OCI-LY3 (cell line): ENCODE measurements around the gene DACT2.

ENCODE experiments used
- H2AFZ ChIP-seq: fragments of 200-600, 300-600 bp; shearing (Covaris generic); 2 replicates; pipeline ENCODE4 v1.6.0; 2014; ENCODE audit warnings: antibody characterized with exemption, low read depth, low read length
- H3K27ac ChIP-seq: fragments of 200-600, 300-600 bp; sonication (generic); 2 replicates; pipeline ENCODE4 v1.5.1; 2014; ENCODE audit warnings: mild to moderate bottlenecking, low read length, moderate library complexity, mixed read lengths
- H3K27me3 ChIP-seq: fragments of 200-600, 300-600 bp; sonication (generic); 2 replicates; pipeline ENCODE4 v1.6.1; 2014; ENCODE audit warnings: low read depth, low read length, mixed read lengths
- H3K36me3 ChIP-seq: fragments of 200-600, 300-600 bp; sonication (generic); replicated peaks from 2 replicates; pipeline ENCODE3; 2014; ENCODE audit warnings: low read depth, low read length, mixed read lengths
- H3K4me1 ChIP-seq: fragments of 300-600, 200-600 bp; sonication (generic); 2 replicates; pipeline ENCODE4 v1.6.1; 2014; ENCODE audit warnings: low read length, mixed read lengths
- H3K4me2 ChIP-seq: fragments of 200-600, 300-600 bp; sonication (generic); 2 replicates; pipeline ENCODE4 v1.6.1; 2014; ENCODE audit warnings: low read length, mixed read lengths
- H3K4me3 ChIP-seq: fragments of 300-600, 200-600 bp; sonication (generic); 2 replicates; pipeline ENCODE4 v1.5.1; 2014; ENCODE audit warnings: antibody characterized with exemption, mild to moderate bottlenecking, low read length, moderate library complexity
- H3K79me2 ChIP-seq: fragments of 300-600, 200-600 bp; shearing (Covaris generic); 2 replicates; pipeline ENCODE4 v1.6.1; 2014; ENCODE audit warnings: mild to moderate bottlenecking, low read length, mixed read lengths
- H3K9ac ChIP-seq: fragments of 300-600, 200-600 bp; shearing (Covaris generic); 2 replicates; pipeline ENCODE4 v1.6.0; 2014; ENCODE audit warnings: mild to moderate bottlenecking, low read length, moderate library complexity
- H3K9me3 ChIP-seq: fragments of 200-600, 300-600 bp; shearing (Covaris generic); 2 replicates; pipeline ENCODE4 v1.6.1; 2014; ENCODE audit warnings: low read length, mixed read lengths; ENCODE audit not compliant: insufficient read depth
- H4K20me1 ChIP-seq: fragments of 200-600, 300-600 bp; sonication (generic); 2 replicates; pipeline ENCODE4 v1.6.1; 2016; ENCODE audit warnings: low read length, mixed read lengths; ENCODE audit not compliant: insufficient read depth
- CTCF ChIP-seq: fragments of 200-600, 300-600 bp; sonication (generic); IDR thresholded peaks from 2 replicates; pipeline ENCODE4 v1.5.1; 2014; ENCODE audit warnings: antibody characterized with exemption, low read length, low read depth
- EZH2phosphoT487 ChIP-seq: fragments of 200-600 bp; shearing (Covaris generic); IDR thresholded peaks from 2 replicates; pipeline ENCODE4 v1.6.1; 2018; ENCODE audit warnings: antibody characterized with exemption, mixed run types, low read depth

The DACT2 gene

GRCh38 chr6:168348186-168348585 is 28.6 kb upstream of the DACT2 start:
- no peaks in the 10 kb centered on the region for H3K79me2 ChIP-seq
- no peak for TF ChIP-seq EZH2phosphoT487
- TF ChIP-seq CTCF: no peak
- H3K4me1 ChIP-seq: peaks cover 16% of the 10 kb centered on the region
- H3K9me3 ChIP-seq: no peaks in the 10 kb centered on the region
- H3K4me3 ChIP-seq: no peak overlapping the region
- H3K27ac ChIP-seq: no peak overlapping the region
- H2AFZ ChIP-seq: no peak overlapping the region
- H3K27me3 ChIP-seq: no peaks in the 10 kb centered on the region
- no peak overlapping the region for H3K4me2 ChIP-seq
- H3K36me3 ChIP-seq: no peaks in the 10 kb centered on the region
- H3K9ac ChIP-seq: no peak overlapping the region
- H4K20me1 ChIP-seq: no peaks in the 10 kb centered on the region

GRCh38 chr6:168347615-168348014 is 28.0 kb upstream of the DACT2 start:
- Histone ChIP-seq H4K20me1 (no peaks in the 10 kb centered on the region), H3K4me3 (no peak overlapping the region), H3K79me2 (no peaks in the 10 kb centered on the region), H3K9ac (no peak overlapping the region), H3K4me1 (peaks cover 16% of the 10 kb centered on the region), H3K36me3 (no peaks in the 10 kb centered on the region), H3K4me2 (no peak overlapping the region), H2AFZ (no peak overlapping the region), H3K9me3 (no peaks in the 10 kb centered on the region), H3K27me3 (no peaks in the 10 kb centered on the region), H3K27ac (no peak overlapping the region)
- TF ChIP-seq EZH2phosphoT487 (no peak), CTCF (no peak)

GRCh38 chr6:168347053-168347452 is 27.5 kb upstream of the DACT2 start:
- H3K4me2 ChIP-seq: no peak overlapping the region
- H3K4me3 ChIP-seq: no peak overlapping the region
- no peaks in the 10 kb centered on the region for H3K27me3 ChIP-seq
- no peaks in the 10 kb centered on the region for H3K36me3 ChIP-seq
- no peak overlapping the region for H3K27ac ChIP-seq
- H3K9me3 ChIP-seq: no peaks in the 10 kb centered on the region
- H3K79me2 ChIP-seq: no peaks in the 10 kb centered on the region
- no peak for TF ChIP-seq EZH2phosphoT487
- TF ChIP-seq CTCF: no peak
- H3K4me1 ChIP-seq: peaks cover 16% of the 10 kb centered on the region
- H3K9ac ChIP-seq: no peak overlapping the region
- H2AFZ ChIP-seq: no peak overlapping the region
- no peaks in the 10 kb centered on the region for H4K20me1 ChIP-seq

- TF ChIP-seq EZH2phosphoT487 (no peak), CTCF (no peak)
- Histone ChIP-seq H3K9me3 (no peaks in the 10 kb centered on the region), H2AFZ (no peak overlapping the region), H3K4me1 (peaks cover 15% of the 10 kb centered on the region), H3K79me2 (no peaks in the 10 kb centered on the region), H4K20me1 (no peaks in the 10 kb centered on the region), H3K4me2 (no peak overlapping the region), H3K36me3 (no peaks in the 10 kb centered on the region), H3K9ac (no peak overlapping the region), H3K27ac (peak overlapping the region; percentile 45), H3K27me3 (no peaks in the 10 kb centered on the region), H3K4me3 (no peak overlapping the region)
These were observed 26.5 kb upstream of the DACT2 start for GRCh38 chr6:168345896-168346754.
